Thymus (tissue), 11 donors: Measurements from ENCODE around the gene CRYL1. TPM values are rescaled to one million over a fixed set of nuclear protein-coding genes. Genes with fewer than 3 reads are reported as not detected.
A peak's percentile ranks its signal among the peaks of the same experiment; 100 is the strongest.

ENCODE experiments used
- DNase-seq, 9 donors: peaks; one replicate each; pipeline ENCODE4 v3.0.0-alpha.2; 2013; ENCODE audit warnings: low spot score in 9 of 9, low read depth in 6 of 9, missing footprints in 1 of 9
- H3K27ac ChIP-seq, 2 donors: one replicate each; pipeline ENCODE4 v1.5.1; 2013; ENCODE audit warnings: control low read depth in 1 of 2, low read depth in 1 of 2, low read length in 1 of 2, mild to moderate bottlenecking in 1 of 2, moderate library complexity in 1 of 2
- H3K27me3 ChIP-seq, 2 donors: one replicate each; pipeline ENCODE4 v1.5.1; 2013; ENCODE audit warnings: low read length in 1 of 2; ENCODE audit not compliant: control insufficient read depth in 2 of 2, insufficient read depth in 1 of 2
- H3K36me3 ChIP-seq, 2 donors: one replicate each; pipeline ENCODE4 v1.5.1; 2013; ENCODE audit warnings: low read length in 1 of 2, mild to moderate bottlenecking in 1 of 2, moderate library complexity in 1 of 2; ENCODE audit not compliant: control insufficient read depth in 2 of 2, insufficient read depth in 2 of 2
- H3K4me1 ChIP-seq, 2 donors: one replicate each; pipeline ENCODE4 v1.5.1; 2013; ENCODE audit warnings: low read length in 2 of 2; ENCODE audit not compliant: control insufficient read depth in 2 of 2, insufficient read depth in 2 of 2
- H3K4me3 ChIP-seq, 2 donors: one replicate each; pipeline ENCODE4 v1.5.1; 2013; ENCODE audit warnings: low read length in 2 of 2, control low read depth in 1 of 2, mild to moderate bottlenecking in 1 of 2
- H3K9me3 ChIP-seq, 2 donors: one replicate each; pipeline ENCODE4 v1.5.1; 2013; ENCODE audit warnings: low read length in 1 of 2, mild to moderate bottlenecking in 1 of 2; ENCODE audit not compliant: control insufficient read depth in 2 of 2, insufficient read depth in 1 of 2
- WGBS: extraction: QIAGEN DNeasy Blood & Tissue Kit; methylation state at CpG from one replicate; pipeline ENCODE4 v1.1.7; 2013; 5-methylcytosine and 5-hydroxymethylcytosine counted together
- polyA plus RNA-seq: library from polyadenylated mRNA; stranded (reverse); fragments of 200-250 nt; gene quantifications from one replicate; pipeline ENCODE4 v1.2.3, GENCODE V29; 2013
- total RNA-seq: library from RNA; stranded (reverse); fragments of 120-200 nt; gene quantifications from one replicate; pipeline ENCODE4 v1.2.4, GENCODE V29; 2013
- donor health status: healthy.

CRYL1 gene
- total and polyA plus RNA-seq, 2 donors: 10.0 to 17.5 TPM

DNA sequence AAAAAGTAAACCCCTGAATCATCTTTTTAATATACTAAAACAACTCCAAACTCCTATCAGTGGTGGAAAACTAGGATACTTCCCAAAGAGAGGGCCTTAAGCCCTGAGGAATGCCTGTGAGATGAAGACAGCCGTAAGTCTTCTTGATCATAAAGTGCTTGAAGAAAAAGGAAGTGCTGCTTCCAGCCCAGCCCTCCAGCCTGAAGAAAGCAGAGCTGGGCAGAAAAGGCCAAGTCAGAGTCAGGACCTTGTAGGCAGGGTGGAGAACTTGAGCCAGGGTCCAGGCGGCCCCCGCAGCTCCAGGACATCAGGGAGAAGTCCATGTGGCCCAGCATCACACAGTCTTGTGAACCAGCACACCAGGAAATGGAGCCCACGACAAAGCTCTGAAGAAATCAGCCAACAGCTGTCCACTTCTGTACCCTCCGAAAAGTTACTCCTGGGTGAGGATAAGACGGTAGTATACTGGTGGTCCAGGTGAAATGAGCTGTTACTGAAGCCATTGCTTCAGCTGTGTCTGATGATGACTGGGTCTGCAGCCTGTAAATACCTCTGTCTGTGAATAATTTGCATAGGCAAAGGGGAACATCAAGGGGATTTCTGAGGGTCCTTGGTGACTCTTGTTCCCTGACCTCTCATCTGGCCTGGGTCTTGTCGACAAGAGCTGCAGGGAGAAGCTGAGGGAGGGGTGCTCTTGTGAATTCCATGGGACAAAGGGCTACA, 18.7 kb upstream of the CRYL1 start:
- Histone ChIP-seq H3K27me3 (no peaks in the 10 kb centered on the region), H3K4me1 (no peaks in the 10 kb centered on the region), H3K27ac (no peak overlapping the region), H3K9me3 (no peaks in the 10 kb centered on the region), H3K36me3 (no peaks in the 10 kb centered on the region), H3K4me3 (no peak overlapping the region)
- DNase-seq: no peak
- WGBS: 81% methylated on average over 7 of the region's 7 CpGs

DNA sequence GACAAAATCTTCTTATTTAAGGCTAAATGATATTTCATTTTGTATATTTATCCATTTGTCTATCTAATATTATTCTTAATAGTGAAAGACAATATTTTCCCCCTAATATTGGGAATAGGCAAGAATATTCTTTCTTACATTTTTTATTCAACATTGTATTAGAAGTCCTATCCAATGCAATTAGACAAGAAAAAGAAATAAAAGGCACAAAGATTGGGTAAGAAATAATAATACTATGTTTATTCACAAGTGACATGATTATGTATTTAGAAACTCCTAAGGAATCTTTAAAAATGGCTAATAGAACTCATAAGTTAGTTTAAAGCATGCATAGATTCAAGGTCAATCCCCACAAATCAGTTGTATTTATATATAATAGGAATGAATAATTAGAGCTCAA, 11.3 kb upstream of the CRYL1 start:
- Histone ChIP-seq H3K4me3 (no peak overlapping the region), H3K4me1 (no peaks in the 10 kb centered on the region), H3K36me3 (no peaks in the 10 kb centered on the region), H3K9me3 (peaks cover 0 to 3% of the 10 kb centered on the region in 2 donors), H3K27me3 (no peaks in the 10 kb centered on the region), H3K27ac (no peak overlapping the region)
- no peak for DNase-seq

DNA sequence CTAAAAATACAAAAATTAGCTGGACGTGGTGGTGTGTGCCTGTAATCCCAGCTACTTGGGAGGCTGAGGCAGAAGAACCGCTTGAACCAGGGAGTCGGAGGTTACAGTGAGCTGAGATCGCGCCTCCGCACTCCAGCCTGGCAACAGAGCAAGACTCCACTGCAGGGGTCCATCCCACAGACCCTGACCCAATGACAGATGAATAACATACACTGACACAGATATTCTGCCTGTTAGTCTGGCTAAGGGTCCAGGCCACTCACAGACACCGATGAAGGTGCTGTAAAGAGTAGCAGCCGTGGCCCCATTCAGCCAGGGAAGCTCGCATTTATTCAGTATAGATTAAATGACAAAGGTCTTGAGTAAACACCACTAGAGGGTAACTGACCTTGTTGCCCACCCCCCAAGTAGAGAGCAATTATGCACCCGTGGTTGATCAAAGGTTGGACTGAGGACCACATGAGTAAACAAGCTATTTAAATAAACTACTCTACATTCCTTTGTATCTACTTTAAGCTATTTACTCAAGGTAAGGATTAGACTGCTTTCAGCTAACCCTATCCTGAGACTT, 8.5 kb upstream of the CRYL1 start:
- no peaks in the 10 kb centered on the region for H3K4me1 ChIP-seq
- H3K27ac ChIP-seq: no peak overlapping the region
- no peaks in the 10 kb centered on the region for H3K27me3 ChIP-seq
- 94% methylated on average over 10 of the region's 10 CpGs for WGBS
- H3K4me3 ChIP-seq: no peak overlapping the region
- no peaks in the 10 kb centered on the region for H3K36me3 ChIP-seq
- peaks cover 0 to 3% of the 10 kb centered on the region in 2 donors for H3K9me3 ChIP-seq
- no peak for DNase-seq

DNA sequence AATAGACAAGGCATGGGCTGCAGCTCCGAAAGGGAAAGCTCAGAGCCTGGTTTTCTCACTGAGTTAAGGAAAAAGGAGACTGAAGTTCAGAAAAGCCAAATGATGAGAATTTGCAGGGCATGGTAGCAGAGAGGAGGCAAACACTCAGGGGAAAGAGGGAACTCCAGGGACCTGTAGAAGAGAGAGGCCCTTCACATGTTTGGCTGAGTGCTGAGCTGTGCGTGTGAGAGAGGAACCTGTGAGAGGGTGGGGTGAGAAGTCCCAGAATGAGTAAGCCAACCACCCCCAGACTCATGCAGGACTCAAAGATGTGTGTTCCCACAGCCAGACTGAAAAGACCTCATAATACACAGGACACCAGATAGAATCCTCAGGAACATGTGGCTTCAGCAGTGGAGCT, 2.8 kb upstream of the CRYL1 start:
- Histone ChIP-seq H3K4me3 (no peak overlapping the region), H3K27ac (no peak overlapping the region), H3K36me3 (no peaks in the 10 kb centered on the region), H3K4me1 (peaks cover 0 to 12% of the 10 kb centered on the region in 2 donors), H3K27me3 (peaks cover 0 to 9% of the 10 kb centered on the region in 2 donors), H3K9me3 (no peaks in the 10 kb centered on the region)
- DNase-seq: no peak
- WGBS: 94% methylated on average over 2 of the region's 2 CpGs

DNA sequence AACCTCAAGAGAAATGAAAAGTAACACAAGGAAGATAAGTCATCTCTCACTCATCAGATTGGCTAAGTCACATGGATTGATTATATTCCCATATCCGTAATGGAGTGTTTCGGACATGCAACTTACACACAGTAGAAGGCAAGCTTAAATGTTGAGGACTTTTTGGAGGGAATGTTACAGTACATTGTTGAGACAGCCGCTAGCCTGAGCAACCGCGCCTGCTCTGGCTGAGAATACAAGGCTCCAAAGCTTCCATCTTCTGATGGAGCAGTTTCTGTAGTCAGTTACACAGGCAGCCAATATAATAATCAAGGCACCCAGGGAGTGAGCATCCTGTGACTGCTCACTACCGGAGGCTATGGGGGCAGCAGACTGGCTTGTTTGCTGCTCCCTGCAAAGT, 1.0 kb upstream of the CRYL1 start:
- WGBS: 90% methylated on average over 6 of the region's 6 CpGs
- H3K27ac ChIP-seq: no peak overlapping the region

DNA sequence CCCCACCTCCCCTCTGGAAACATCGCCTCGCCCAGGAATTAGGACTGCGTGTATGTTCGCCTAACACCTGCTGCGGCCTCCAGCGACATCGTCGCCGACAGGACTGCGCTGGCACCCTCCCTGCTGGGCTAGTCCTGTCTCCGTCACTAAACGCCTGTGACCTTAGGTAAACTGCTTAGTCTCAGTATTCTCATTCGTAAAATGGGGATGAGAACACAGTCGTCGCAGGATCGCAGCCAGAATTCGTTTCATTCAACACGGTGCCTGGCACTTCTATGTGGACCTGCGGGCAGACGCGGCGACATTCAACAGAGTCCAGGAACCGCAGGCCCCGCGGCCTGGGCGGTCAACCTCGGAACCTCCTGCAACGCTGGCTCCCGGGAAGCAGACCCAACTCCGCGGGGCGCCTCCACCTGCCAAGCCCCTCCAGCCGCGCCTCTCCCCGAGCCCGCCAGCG, 485 bp downstream of the CRYL1 start:
- H3K4me1 ChIP-seq: peaks cover 0 to 12% of the 10 kb centered on the region in 2 donors
- H3K4me3 ChIP-seq: peak overlapping the region; percentile 65 to 75
- H3K27ac ChIP-seq: no peak overlapping the region
- H3K9me3 ChIP-seq: no peaks in the 10 kb centered on the region
- H3K27me3 ChIP-seq: peaks cover 0 to 9% of the 10 kb centered on the region in 2 donors
- peak in 6 of 9 donors; percentile 7 to 45 (median 18) for DNase-seq
- WGBS: 6% methylated on average over 37 of the region's 37 CpGs
- no peaks in the 10 kb centered on the region for H3K36me3 ChIP-seq

More for the DNA sequence above, 1.0 kb upstream of the CRYL1 start:
- peaks cover 0 to 9% of the 10 kb centered on the region in 2 donors for H3K27me3 ChIP-seq
- peaks cover 0 to 12% of the 10 kb centered on the region in 2 donors for H3K4me1 ChIP-seq
- no peaks in the 10 kb centered on the region for H3K36me3 ChIP-seq
- H3K9me3 ChIP-seq: no peaks in the 10 kb centered on the region
- no peak for DNase-seq
- no peak overlapping the region for H3K4me3 ChIP-seq

DNA sequence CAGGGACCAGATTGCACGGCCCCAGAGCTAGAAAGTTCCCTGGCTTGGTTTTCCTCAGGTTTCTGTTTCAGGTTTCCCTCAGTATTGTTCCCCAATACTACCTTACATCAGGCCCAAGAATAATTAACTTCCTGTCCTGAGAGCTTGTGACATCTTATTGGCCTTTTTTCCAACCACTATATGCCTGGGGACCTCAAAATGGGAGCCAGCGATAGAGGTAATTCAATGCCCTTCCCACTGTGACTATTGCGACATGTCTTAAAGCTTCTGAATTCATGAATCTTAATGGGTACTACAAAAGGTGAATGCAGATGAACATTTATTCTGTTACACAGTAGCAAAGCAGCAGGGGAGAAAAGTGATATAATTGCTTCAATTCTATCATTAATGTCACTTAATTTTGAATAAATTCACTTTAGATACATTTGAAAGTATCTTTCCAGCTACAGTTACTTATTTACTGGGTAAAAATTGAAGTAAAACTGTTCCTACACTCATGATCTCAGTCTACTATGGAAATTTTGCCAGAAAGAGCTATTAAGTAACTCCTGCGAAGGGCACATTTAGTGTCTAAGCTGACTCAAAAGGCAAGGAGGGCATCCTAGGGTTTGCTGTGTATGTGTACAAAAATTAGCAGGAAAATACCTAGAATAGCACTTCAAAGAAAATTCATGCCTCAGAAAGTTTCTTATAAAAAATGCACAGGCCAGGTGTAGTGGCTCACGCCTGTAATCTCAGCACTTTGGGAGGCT, 4.1 kb downstream of the CRYL1 start:
- peaks cover 0 to 7% of the 10 kb centered on the region in 2 donors for H3K27me3 ChIP-seq
- no peak for DNase-seq
- no peaks in the 10 kb centered on the region for H3K9me3 ChIP-seq
- H3K4me3 ChIP-seq: no peak overlapping the region
- H3K4me1 ChIP-seq: peaks cover 0 to 9% of the 10 kb centered on the region in 2 donors
- no peaks in the 10 kb centered on the region for H3K36me3 ChIP-seq
- WGBS: 93% methylated on average over 5 of the region's 5 CpGs
- no peak overlapping the region for H3K27ac ChIP-seq

DNA sequence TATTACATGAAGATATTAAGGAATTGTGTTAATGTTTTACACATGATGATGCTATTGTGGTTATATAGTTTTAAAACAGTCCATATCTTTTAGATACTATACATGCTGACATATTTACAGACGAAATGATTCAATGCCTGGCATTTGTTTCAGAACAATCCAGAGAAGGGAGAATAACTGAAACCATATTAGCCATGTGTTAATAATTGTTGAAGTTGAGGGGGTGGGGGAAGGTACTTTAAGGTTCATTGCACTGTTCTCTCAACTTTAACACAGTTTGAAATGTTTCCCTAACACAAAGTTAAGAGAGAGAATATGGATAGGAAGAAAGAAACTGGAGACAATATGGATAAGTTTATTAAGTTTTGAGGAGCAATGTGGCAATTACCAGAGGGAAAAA, 5.8 kb downstream of the CRYL1 start:
- Histone ChIP-seq H3K4me1 (peaks cover 0 to under 1% of the 10 kb centered on the region in 2 donors), H3K27me3 (no peaks in the 10 kb centered on the region), H3K27ac (no peak overlapping the region), H3K9me3 (no peaks in the 10 kb centered on the region), H3K4me3 (no peak overlapping the region), H3K36me3 (no peaks in the 10 kb centered on the region)
- 96% methylated on average over 1 of the region's 1 CpG for WGBS
- DNase-seq: no peak

DNA sequence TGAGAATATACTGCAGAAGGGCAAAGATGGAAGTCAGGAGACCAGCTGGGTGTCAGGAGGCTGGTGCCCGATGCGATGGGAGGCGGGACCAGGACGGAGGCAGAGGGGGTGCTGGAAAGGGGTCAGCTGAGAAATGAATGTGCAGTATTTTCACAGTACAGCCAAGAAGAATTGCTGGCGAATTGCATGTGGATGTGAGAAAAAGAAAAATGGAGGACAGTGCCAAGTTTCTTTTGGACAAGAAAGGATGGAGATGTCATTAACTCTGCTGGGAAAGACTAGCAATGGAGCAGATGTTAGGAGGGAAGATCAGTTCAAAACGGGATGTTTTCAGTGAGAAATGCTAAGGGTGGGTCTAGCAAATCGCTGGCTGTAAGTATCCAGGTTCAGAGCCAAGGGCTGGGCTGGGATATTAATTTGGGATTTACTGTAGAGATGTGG, 7.0 kb downstream of the CRYL1 start:
- H3K4me1 ChIP-seq: no peaks in the 10 kb centered on the region
- no peak overlapping the region for H3K4me3 ChIP-seq
- H3K36me3 ChIP-seq: no peaks in the 10 kb centered on the region
- no peak for DNase-seq
- 91% methylated on average over 7 of the region's 7 CpGs for WGBS
- no peaks in the 10 kb centered on the region for H3K27me3 ChIP-seq
- no peak overlapping the region for H3K27ac ChIP-seq
- no peaks in the 10 kb centered on the region for H3K9me3 ChIP-seq
